HG02571 (cell line): ENCODE measurements around the gene CSKMT.
A peak's percentile ranks its signal among the peaks of the same experiment; 100 is the strongest.
"Not testable (repeated sequence)": the region's sequence is repeated elsewhere in the genome, so short reads cannot be mapped to it uniquely, and the experiment has no call there.

Experiments
- ATAC-seq: cut with Tn5 transposase; IDR thresholded peaks from one replicate; pipeline ENCODE4 v1.9.1; 2021; ENCODE audit warnings: mild to moderate bottlenecking, moderate library complexity; ENCODE audit not compliant: unreplicated experiment

CSKMT gene

GRCh38 chr11:62654297-62654696, 10.8 kb upstream of the CSKMT start:
- no peak for ATAC-seq

DNA sequence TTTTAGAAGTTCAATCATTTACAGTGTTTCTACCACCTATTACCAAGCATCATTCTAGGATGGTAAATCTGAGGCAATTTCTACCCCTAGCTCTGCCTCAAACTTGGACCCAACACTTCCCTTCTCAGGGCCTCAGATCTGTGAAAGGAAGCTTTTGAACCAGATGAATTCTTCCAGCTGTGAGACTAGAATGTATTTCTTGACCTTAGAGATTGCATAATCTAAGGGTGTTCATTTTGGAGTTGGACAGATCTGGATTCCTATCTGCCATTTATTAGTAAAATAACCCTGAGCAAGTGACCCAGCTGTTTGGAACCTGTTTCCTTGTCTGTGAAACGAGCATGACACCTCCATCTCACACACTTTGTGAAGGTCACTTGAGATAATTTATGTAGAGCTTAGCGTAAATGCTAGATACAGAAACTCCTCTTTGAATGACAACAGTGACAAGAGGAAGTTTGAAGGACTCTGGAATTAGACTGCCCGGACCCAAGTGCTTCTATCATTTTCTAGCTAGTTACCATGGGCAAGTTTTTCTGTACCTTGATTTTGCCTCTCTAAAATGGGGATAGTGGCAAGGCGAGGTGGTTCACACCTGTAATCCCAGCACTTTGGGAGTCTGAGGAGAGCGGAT, 8.2 kb upstream of the CSKMT start:
- ATAC-seq: no peak

DNA sequence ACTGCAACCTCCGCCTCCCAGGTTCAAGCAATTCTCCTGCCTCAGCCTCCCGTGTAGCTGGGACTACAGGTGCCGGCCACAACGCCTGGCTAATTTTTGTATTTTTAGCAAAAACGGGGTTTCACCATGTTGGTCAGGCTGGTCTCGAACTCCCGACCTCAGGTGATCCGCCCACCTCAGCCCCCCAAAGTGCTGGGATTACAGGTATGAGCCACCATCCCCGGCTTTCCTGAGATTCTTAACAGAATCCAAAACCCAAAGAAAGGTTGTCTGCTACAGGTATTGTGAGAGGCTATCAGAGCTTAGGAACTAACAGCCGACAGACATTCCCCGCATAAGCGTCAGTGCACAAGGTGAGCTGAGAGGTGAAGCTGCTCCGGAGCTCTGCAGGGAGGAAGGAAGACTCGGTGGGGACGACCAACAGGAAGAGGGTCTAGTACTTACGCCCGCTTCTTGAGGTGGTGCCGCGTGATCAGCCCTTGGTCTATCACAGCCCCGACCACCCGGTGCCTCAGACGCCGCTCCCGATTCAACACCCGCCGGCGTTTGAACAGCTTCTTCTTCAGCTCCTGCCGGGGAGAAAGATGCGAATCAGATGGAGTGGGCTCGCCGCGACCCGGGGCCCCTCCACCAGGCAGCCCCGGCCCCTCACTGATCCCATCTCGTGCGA, 572 bp upstream of the CSKMT start:
- peak; percentile 28 for ATAC-seq

DNA sequence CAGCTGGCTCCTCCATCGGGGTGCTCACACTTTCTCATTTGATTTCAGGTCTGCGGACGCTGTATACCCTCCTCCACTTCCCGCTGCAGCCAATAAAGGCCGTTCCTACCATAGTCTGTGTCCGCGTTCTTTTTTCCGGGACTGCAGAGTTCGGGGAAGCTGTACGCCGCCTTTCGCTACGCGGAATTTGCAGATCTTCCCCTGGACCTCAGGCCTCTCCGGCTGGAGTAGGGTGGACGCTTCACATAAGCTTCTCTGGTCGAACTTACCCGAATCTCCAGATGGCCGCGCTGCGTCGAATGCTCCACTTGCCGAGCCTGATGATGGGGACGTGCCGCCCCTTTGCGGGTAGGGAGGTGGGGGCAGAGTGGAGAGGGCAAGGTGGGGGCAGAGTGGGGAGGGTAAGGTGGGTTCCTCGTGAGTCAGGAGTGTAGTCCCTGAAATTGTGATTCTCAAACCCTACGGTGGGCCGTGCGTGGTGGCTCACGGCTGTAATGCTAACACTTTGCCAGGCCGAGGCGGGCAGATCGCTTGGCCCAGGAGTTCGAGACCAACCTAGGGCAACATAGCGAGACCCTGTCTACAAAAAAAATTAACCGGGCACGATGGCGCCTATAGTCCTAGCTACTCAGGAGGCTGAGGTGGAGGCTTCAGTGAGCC, 617 bp downstream of the CSKMT start:
- ATAC-seq: peak; percentile 9

DNA sequence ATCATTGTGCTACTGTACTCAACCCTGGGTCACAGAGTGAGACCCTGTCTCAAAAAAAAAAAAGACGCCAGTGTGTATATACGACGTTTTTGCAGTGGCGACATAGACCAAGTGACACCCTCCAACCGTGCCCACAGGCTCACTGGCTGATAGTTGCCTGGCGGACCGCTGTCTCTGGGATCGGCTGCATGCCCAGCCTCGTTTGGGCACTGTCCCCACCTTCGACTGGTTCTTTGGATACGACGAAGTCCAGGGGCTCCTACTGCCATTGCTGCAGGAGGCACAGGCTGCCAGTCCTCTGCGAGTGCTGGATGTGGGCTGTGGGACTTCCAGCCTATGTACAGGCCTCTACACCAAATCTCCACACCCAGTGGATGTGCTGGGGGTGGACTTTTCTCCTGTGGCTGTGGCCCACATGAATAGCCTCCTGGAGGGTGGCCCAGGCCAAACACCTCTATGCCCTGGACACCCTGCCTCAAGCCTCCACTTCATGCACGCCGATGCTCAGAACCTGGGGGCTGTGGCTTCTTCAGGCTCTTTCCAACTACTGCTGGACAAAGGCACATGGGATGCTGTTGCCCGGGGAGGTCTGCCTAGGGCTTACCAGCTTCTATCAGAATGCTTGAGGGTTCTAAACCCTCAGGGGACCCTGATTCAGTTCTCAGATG, 1.3 kb downstream of the CSKMT start:
- no peak for ATAC-seq

- ATAC-seq: no peak
Measured at GRCh38 chr11:62667460-62667859, 2.3 kb downstream of the CSKMT start.

GRCh38 chr11:62669420-62670161, 4.5 kb downstream of the CSKMT start:
- ATAC-seq: no peak

DNA sequence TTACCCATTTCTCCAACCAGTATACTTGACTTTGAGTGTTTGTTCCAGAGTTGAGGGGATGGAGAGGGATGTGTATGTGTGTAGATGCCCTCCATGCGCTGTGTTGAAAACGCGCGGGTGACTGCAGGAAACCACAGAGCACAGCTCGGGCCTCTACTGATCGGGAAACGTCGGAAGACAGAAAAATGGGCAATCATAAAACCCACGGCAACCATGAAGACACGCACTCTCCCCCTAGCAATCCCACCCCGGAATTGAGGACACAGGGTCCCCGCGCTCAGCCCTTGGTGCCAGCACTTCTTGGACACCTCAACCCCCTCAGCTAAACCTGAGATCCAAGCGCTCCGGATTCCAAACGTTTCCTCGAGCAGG, 6.1 kb downstream of the CSKMT start:
- ATAC-seq: no peak

GRCh38 chr11:62671608-62672389, 6.7 kb downstream of the CSKMT start, which contains the start of the genes LBHD1 and UQCC3:
Gene LBHD1 (minus strand): TSS chr11:62672267. CDS start chr11:62670031, 2,236 bp downstream.
Gene UQCC3 (plus strand): TSS chr11:62671673. CDS start chr11:62671746, 73 bp downstream.
- no peak for ATAC-seq

DNA sequence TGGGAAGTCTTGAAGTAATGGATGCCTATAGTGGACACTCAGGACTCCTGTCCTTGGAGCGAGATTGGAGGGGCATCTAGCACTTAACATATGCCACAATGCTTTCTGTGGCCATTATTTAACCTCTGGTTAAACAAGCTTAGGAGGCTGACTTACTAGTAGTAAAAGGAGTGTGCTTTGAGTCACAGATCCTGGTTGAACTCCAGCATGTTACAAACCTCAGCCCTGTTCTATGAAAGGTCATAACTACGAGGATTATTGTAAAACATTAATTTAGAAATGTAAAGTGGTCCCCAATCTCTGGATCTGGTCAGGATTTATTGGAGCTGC, 8.0 kb downstream of the CSKMT start:
- no peak for ATAC-seq

GRCh38 chr11:62675415-62675814, 10.3 kb downstream of the CSKMT start:
- not testable (repeated sequence) for ATAC-seq

GRCh38 chr11:62676698-62677097, 11.6 kb downstream of the CSKMT start:
- ATAC-seq: no peak

GRCh38 chr11:62677156-62677555, 12.0 kb downstream of the CSKMT start:
- ATAC-seq: no peak

DNA sequence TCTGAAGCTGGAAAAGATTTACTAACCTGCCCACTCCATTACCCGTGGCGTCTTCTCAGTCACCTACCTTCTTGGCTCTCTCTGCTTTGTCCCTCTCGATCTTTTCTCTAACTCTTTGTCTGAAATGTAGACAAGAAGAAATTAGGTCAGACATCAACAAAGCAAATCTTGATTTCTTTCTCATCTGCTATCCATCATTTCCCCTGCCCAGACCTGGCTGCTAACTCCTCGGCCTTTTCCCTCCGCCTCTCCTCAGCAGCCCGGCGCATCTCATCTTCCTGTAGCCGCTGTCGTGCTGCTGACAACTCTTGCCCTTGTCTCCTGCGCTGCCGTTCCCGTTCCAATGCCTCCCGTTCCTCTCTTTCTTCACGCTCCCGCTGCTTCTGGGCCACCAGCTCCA, 12.6 kb downstream of the CSKMT start:
- ATAC-seq: no peak

DNA sequence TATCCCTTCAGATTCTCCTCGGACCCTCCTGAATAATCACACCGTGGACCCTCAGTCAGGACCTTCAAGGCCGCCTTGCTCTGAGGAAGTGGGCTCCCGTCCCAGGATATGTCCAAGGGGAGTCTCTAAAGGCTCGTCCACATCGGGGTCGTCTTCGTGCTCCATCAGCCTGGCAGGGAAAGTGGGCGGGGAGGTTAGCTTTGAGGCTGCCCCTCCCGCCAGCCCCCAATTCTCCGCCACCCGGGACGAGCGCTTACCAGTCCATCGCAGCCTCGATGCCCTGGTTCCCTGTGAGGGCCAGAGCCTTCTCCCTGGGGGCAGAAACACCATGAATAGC, 13.3 kb downstream of the CSKMT start:
- no peak for ATAC-seq

- peak; percentile 59 for ATAC-seq
Measured at GRCh38 chr11:62678770-62679696, 13.9 kb downstream of the CSKMT start, which contains the start of gene UBXN1. Gene UBXN1 (minus strand): TSS chr11:62679073. CDS start chr11:62678923, 150 bp downstream.

DNA sequence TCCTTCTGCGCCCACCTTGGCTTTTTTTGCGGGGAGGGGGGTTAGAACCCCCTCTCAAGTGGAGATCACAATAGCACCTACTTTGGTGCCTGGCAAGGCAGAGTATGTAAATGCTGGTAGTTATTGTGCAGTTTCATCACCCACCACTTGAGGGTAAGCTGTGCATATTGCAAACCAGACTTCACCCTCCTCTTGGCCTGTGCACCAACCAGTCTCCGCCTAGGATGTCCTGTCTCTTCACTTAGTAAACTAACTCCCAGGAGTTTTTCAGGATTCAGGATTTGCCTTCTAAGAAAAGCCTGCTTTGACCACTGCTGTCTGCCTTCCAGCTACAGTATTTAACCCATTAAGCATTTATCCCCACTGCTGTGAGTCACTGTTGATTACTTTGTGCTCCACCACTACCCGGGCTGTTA, 15.7 kb downstream of the CSKMT start:
- ATAC-seq: peak; percentile 56

DNA sequence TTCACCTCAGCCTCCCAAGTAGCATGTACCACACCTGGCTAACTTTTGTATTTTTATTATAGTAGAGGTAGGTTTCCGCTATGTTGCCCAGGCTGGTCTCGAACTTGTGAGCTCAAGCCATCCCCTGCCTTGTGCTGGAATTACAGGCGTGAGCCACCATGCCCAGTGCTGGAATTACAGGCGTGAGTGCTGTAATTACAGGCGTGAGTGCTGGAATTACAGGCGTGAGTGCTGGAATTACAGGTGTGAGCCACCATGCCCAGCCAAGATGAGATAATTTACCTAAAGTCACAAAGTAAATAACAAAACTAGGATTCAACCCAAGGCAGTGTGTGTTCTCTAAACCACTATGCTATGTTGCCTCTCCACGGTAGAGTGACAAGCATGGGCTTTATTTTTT, 17.4 kb downstream of the CSKMT start:
- ATAC-seq: no peak
